KMS-11 (cell line): ENCODE measurements around the gene TAL1.

ENCODE experiments used
- H2AFZ ChIP-seq: fragments of 200-600 bp; sonication (generic); 2 replicates; pipeline ENCODE4 v1.6.1; 2016; ENCODE audit warnings: antibody characterized with exemption, mixed run types, low read depth
- H3K27ac ChIP-seq: fragments of 200-600 bp; sonication (generic); 2 replicates; pipeline ENCODE4 v1.6.1; 2016; ENCODE audit warnings: mild to moderate bottlenecking, mixed run types
- H3K27me3 ChIP-seq: fragments of 200-600 bp; sonication (generic); 2 replicates; pipeline ENCODE4 v1.6.1; 2017; ENCODE audit warnings: mild to moderate bottlenecking, low read depth, mixed run types, moderate library complexity; ENCODE audit not compliant: insufficient read depth
- H3K36me3 ChIP-seq: fragments of 200-600 bp; sonication (generic); 2 replicates; pipeline ENCODE4 v1.6.1; 2017; ENCODE audit warnings: mild to moderate bottlenecking, mixed run types; ENCODE audit not compliant: insufficient read depth
- H3K4me1 ChIP-seq: fragments of 200-600 bp; sonication (generic); 2 replicates; pipeline ENCODE4 v1.6.1; 2016; ENCODE audit warnings: mild to moderate bottlenecking, low read depth, mixed run types; ENCODE audit not compliant: poor library complexity, severe bottlenecking
- H3K4me2 ChIP-seq: fragments of 200-600 bp; sonication (generic); 2 replicates; pipeline ENCODE4 v1.7.0; 2016; ENCODE audit warnings: mild to moderate bottlenecking, mixed run types
- H3K4me3 ChIP-seq: fragments of 200-600 bp; sonication (generic); IDR thresholded peaks from 2 replicates; pipeline ENCODE4 v1.6.1; 2017; ENCODE audit warnings: low read depth, low read length, mixed read lengths; ENCODE audit not compliant: insufficient read depth
- H3K79me2 ChIP-seq: fragments of 200-600 bp; sonication (generic); 2 replicates; pipeline ENCODE4 v1.6.1; 2016; ENCODE audit warnings: low read depth, mixed run types; ENCODE audit not compliant: insufficient read depth
- H3K9ac ChIP-seq: fragments of 200-600 bp; sonication (generic); 2 replicates; pipeline ENCODE4 v1.6.1; 2016; ENCODE audit warnings: mild to moderate bottlenecking, mixed run types
- H4K20me1 ChIP-seq: fragments of 200-600 bp; sonication (generic); 2 replicates; pipeline ENCODE4 v1.6.1; 2016; ENCODE audit warnings: mild to moderate bottlenecking, mixed run types; ENCODE audit not compliant: insufficient read depth
- TF ChIP-seq, protein P1 (sequence below): fragments of 200-600 bp; sonication (generic); conservative IDR thresholded peaks from 2 replicates; pipeline ENCODE4 v1.6.1; 2017; ENCODE audit warnings: low read depth, mild to moderate bottlenecking, antibody characterized with exemption, low read length, moderate library complexity, mixed read lengths

The TAL1 gene

GRCh38 chr1:47231301-47232186 is 481 bp downstream of the TAL1 start:
- Histone ChIP-seq H3K79me2 (no peaks in the 10 kb centered on the region), H4K20me1 (no peaks in the 10 kb centered on the region), H2AFZ (no peak overlapping the region), H3K27me3 (peaks cover 24% of the 10 kb centered on the region), H3K4me3 (no peak overlapping the region), H3K9ac (no peak overlapping the region), H3K4me2 (no peak overlapping the region), H3K4me1 (no peaks in the 10 kb centered on the region), H3K27ac (no peak overlapping the region), H3K36me3 (no peaks in the 10 kb centered on the region)
- TF ChIP-seq, protein P1, sequence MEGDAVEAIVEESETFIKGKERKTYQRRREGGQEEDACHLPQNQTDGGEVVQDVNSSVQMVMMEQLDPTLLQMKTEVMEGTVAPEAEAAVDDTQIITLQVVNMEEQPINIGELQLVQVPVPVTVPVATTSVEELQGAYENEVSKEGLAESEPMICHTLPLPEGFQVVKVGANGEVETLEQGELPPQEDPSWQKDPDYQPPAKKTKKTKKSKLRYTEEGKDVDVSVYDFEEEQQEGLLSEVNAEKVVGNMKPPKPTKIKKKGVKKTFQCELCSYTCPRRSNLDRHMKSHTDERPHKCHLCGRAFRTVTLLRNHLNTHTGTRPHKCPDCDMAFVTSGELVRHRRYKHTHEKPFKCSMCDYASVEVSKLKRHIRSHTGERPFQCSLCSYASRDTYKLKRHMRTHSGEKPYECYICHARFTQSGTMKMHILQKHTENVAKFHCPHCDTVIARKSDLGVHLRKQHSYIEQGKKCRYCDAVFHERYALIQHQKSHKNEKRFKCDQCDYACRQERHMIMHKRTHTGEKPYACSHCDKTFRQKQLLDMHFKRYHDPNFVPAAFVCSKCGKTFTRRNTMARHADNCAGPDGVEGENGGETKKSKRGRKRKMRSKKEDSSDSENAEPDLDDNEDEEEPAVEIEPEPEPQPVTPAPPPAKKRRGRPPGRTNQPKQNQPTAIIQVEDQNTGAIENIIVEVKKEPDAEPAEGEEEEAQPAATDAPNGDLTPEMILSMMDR = no peak

DNA sequence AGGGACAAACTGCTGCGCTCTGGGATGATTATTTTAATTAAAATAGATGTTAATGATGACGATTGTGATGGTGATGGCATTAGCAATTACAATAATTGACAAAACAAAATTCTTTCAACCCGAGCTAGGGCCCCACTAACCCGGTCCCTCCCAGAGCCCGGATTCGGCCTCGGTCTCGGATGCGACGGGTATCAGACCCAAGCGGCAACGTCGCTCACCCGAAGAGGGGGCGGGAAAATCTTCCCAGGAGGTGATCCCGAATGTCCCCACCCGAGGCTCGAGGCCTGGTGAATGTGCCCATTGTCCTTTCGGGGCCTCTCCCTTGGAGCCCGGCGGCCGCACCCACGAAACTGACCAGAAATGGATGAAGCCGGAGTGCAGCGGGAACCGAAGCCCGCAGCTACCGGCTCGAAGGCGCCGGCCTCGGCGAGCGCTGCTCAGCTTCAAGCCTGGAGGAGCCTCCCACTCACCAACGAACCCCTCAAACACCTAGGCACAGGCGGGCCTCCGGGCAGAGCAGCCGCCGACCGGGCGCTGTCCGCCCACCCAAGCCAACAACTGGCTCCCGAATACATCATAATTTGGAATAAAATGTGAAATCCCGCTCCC is 1.2 kb downstream of the TAL1 start:
- TF ChIP-seq, protein P1 = no peak
- H4K20me1 ChIP-seq = no peaks in the 10 kb centered on the region
- H3K4me3 ChIP-seq = no peak overlapping the region
- no peak overlapping the region for H2AFZ ChIP-seq
- peaks cover 29% of the 10 kb centered on the region for H3K27me3 ChIP-seq
- no peak overlapping the region for H3K9ac ChIP-seq
- H3K79me2 ChIP-seq = no peaks in the 10 kb centered on the region
- no peak overlapping the region for H3K4me2 ChIP-seq
- H3K36me3 ChIP-seq = no peaks in the 10 kb centered on the region
- no peaks in the 10 kb centered on the region for H3K4me1 ChIP-seq
- no peak overlapping the region for H3K27ac ChIP-seq

DNA sequence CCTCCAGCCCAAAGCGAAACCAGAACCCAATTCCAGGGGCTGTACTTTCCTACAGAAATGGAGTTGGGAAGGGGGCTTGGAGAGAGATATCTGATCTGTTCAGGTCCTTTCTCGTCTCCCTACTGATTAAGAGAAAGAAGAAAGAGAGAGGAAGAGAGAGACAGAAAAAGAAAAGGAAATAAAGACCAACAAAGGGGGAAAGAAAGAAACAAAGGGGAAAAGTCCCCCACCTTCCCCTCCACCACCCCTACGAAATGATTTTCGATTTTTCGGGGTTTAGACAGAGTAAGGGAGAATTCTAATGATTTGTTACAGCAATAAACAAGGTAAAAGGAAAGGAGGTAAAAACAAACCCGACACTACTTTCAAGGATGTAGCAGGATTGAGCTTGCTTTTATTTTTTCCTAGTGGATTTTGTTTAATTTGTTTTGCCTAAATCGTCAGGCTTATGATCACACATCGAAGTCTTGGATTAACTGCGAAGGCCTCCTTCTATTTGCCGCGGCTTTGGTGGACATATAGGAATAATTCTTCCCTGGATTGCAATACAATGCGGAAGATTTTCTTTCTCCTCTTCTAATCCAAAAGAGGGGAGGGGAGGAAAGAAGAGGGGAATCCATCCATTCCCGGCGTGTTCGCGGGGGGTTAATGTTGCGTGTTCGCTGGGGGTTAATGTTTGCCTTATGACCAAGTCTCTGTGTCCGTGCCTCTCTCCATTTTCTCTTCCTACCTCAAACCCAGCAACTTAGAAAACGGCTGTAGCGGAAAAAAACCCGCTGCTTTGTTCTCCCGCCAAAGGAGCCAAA is 1.9 kb downstream of the TAL1 start:
- Histone ChIP-seq H3K9ac (no peak overlapping the region), H2AFZ (no peak overlapping the region)

More for the DNA sequence above, 1.9 kb downstream of the TAL1 start:
- no peaks in the 10 kb centered on the region for H3K4me1 ChIP-seq
- TF ChIP-seq, protein P1 = no peak
- H3K36me3 ChIP-seq = no peaks in the 10 kb centered on the region
- peaks cover 29% of the 10 kb centered on the region for H3K27me3 ChIP-seq
- H3K4me2 ChIP-seq = no peak overlapping the region
- no peaks in the 10 kb centered on the region for H4K20me1 ChIP-seq
- no peaks in the 10 kb centered on the region for H3K79me2 ChIP-seq
- H3K27ac ChIP-seq = no peak overlapping the region
- H3K4me3 ChIP-seq = no peak overlapping the region
